ENCODE results near the gene TMPRSS5.

- TF ChIP-seq CTCF (IDR thresholded peaks at IDR 0.05) (no peak), POLR2A (IDR thresholded peaks at IDR 0.05) (no peak)
Observed at GRCh38 chr11:113729456-113729855, 23.3 kb upstream of the TMPRSS5 start.
